Neuronal stem cell (in vitro differentiated cells): ENCODE data around the gene METTL25.
"Not testable (repeated sequence)": the region's sequence is repeated elsewhere in the genome, so short reads cannot be mapped to it uniquely, and the experiment has no call there.

Experiments
- DNase-seq: peaks from one replicate; pipeline ENCODE4 v3.0.0-alpha.2; 2013; ENCODE audit warnings: low spot score
- H2AFZ ChIP-seq: one replicate; pipeline ENCODE4 v1.6.1; 2013; ENCODE audit warnings: mild to moderate bottlenecking, low read length, inconsistent platforms
- H2AK5ac ChIP-seq: 2 replicates; pipeline ENCODE4 v1.6.1; 2013; ENCODE audit warnings: low read depth, mild to moderate bottlenecking, inconsistent platforms, low read length, moderate library complexity, mixed read lengths
- H2BK120ac ChIP-seq: 2 replicates; pipeline ENCODE4 v1.6.1; 2013; ENCODE audit warnings: low read depth, mild to moderate bottlenecking, inconsistent platforms, low read length, moderate library complexity, mixed read lengths
- H2BK12ac ChIP-seq: one replicate; pipeline ENCODE4 v1.6.1; 2013; ENCODE audit warnings: low read length, inconsistent platforms
- H2BK15ac ChIP-seq: 2 replicates; pipeline ENCODE4 v1.6.1; 2013; ENCODE audit warnings: mild to moderate bottlenecking, low read length, inconsistent platforms, mixed read lengths
- H2BK5ac ChIP-seq: one replicate; pipeline ENCODE4 v1.6.1; 2013; ENCODE audit warnings: inconsistent platforms, mild to moderate bottlenecking, low read length, moderate library complexity
- H3K14ac ChIP-seq: one replicate; pipeline ENCODE4 v1.6.1; 2013; ENCODE audit warnings: low read length, inconsistent platforms
- H3K18ac ChIP-seq: 2 replicates; pipeline ENCODE4 v1.6.1; 2013; ENCODE audit warnings: low read length, inconsistent platforms
- H3K23ac ChIP-seq: 2 replicates; pipeline ENCODE4 v1.6.1; 2013; ENCODE audit warnings: low read depth, mild to moderate bottlenecking, mixed read lengths, low read length, inconsistent platforms; ENCODE audit not compliant: poor library complexity
- H3K27ac ChIP-seq: replicated peaks from 3 replicates; pipeline ENCODE4 v1.5.1; 2013; ENCODE audit warnings: low read length, inconsistent platforms
- H3K27me3 ChIP-seq, 3 experiments: 2 replicates each; pipeline ENCODE4 v1.6.1; 2013; ENCODE audit warnings: low read length in 3 of 3, mild to moderate bottlenecking in 2 of 3, inconsistent platforms in 1 of 3, low read depth in 1 of 3, mixed read lengths in 1 of 3, moderate library complexity in 1 of 3; ENCODE audit not compliant: control insufficient read depth in 3 of 3, insufficient read depth in 3 of 3
- H3K36me3 ChIP-seq, 2 donors: replicated peaks in 1 of 2; 2 replicates each; pipeline ENCODE4 v1.6.1; 2013; ENCODE audit warnings: low read length in 2 of 2; ENCODE audit not compliant: control insufficient read depth in 2 of 2, insufficient read depth in 2 of 2
- H3K4ac ChIP-seq: 2 replicates; pipeline ENCODE4 v1.6.1; 2013; ENCODE audit warnings: inconsistent platforms, mild to moderate bottlenecking, low read length, moderate library complexity
- H3K4me1 ChIP-seq, 2 donors: 1 replicate in 1 of 2; 2 replicates in 1 of 2; pipeline ENCODE4 v1.6.1; 2013; ENCODE audit warnings: low read length in 2 of 2, low read depth in 1 of 2; ENCODE audit not compliant: control insufficient read depth in 2 of 2, insufficient read depth in 1 of 2
- H3K4me2 ChIP-seq: one replicate; pipeline ENCODE4 v1.6.1; 2013; ENCODE audit warnings: mild to moderate bottlenecking, low read length, inconsistent platforms; ENCODE audit not compliant: insufficient read depth, poor library complexity, severe bottlenecking
- H3K4me3 ChIP-seq, 2 donors: 2 replicates each; pipeline ENCODE4 v1.5.1; 2013; ENCODE audit warnings: low read length in 2 of 2, mild to moderate bottlenecking in 2 of 2, inconsistent platforms in 1 of 2, moderate library complexity in 1 of 2
- H3K79me1 ChIP-seq: one replicate; pipeline ENCODE4 v1.6.1; 2013; ENCODE audit warnings: low read depth, mild to moderate bottlenecking, inconsistent platforms, low read length, moderate library complexity
- H3K9ac ChIP-seq: one replicate; pipeline ENCODE4 v1.6.1; 2013; ENCODE audit warnings: mild to moderate bottlenecking, low read depth, low read length, inconsistent platforms; ENCODE audit not compliant: poor library complexity
- H3K9me3 ChIP-seq, 2 donors: replicated peaks in 1 of 2; 2 replicates each; pipeline versions ENCODE3 to v1.6.1; 2013; ENCODE audit warnings: low read length in 2 of 2, mild to moderate bottlenecking in 2 of 2, inconsistent platforms in 1 of 2, low read depth in 1 of 2, mixed read lengths in 1 of 2, moderate library complexity in 1 of 2; ENCODE audit not compliant: control insufficient read depth in 2 of 2, insufficient read depth in 1 of 2
- H4K8ac ChIP-seq: one replicate; pipeline ENCODE4 v1.6.1; 2013; ENCODE audit warnings: low read depth, mild to moderate bottlenecking, inconsistent platforms, low read length, moderate library complexity
- H4K91ac ChIP-seq: one replicate; pipeline ENCODE4 v1.6.1; 2013; ENCODE audit warnings: low read length, low read depth, mild to moderate bottlenecking, inconsistent platforms; ENCODE audit not compliant: poor library complexity
- WGBS, 2 donors: extraction: QIAGEN DNeasy Blood & Tissue Kit; methylation state at CpG; one replicate each; pipeline ENCODE4 v1.1.7; 2013; ENCODE audit warnings: missing lambda C conversion rate in 2 of 2, mixed read lengths in 1 of 2; ENCODE audit not compliant: insufficient read length in 2 of 2, insufficient replicate concordance in 1 of 2; ENCODE audit errors: extremely low coverage in 2 of 2; 5-methylcytosine and 5-hydroxymethylcytosine counted together

Gene METTL25

GRCh38 chr12:82359115-82359478, 768 bp downstream of the METTL25 start:
- H4K8ac ChIP-seq, result no peak overlapping the region
- no peak overlapping the region for H3K14ac ChIP-seq
- H3K79me1 ChIP-seq, result peaks cover 3% of the 10 kb centered on the region
- H3K4me2 ChIP-seq, result peak overlapping the region; percentile 35
- H3K4me1 ChIP-seq, result peaks cover 2% of the 10 kb centered on the region in 2 donors
- no peak overlapping the region for H2BK15ac ChIP-seq
- peak overlapping the region; percentile 69 to 77 for H3K4me3 ChIP-seq
- H3K9ac ChIP-seq, result no peak overlapping the region
- H3K36me3 ChIP-seq, result peaks cover 2 to 30% of the 10 kb centered on the region in 2 donors
- H3K27me3 ChIP-seq, result no peaks in the 10 kb centered on the region
- no peak overlapping the region for H2AK5ac ChIP-seq
- no peak overlapping the region for H3K27ac ChIP-seq
- H3K9me3 ChIP-seq, result no peaks in the 10 kb centered on the region
- no peak overlapping the region for H3K4ac ChIP-seq
- no peak overlapping the region for H2BK120ac ChIP-seq
- no peak overlapping the region for H3K18ac ChIP-seq
- no peak overlapping the region for H2BK12ac ChIP-seq
- peak overlapping the region; percentile 94 for H2AFZ ChIP-seq
- no peak for DNase-seq
- no peak overlapping the region for H2BK5ac ChIP-seq
- no CpG with 5 or more reads among the region's 4 CpGs for WGBS, 2 donors
- H4K91ac ChIP-seq, result no peak overlapping the region
- H3K23ac ChIP-seq, result no peak overlapping the region

DNA sequence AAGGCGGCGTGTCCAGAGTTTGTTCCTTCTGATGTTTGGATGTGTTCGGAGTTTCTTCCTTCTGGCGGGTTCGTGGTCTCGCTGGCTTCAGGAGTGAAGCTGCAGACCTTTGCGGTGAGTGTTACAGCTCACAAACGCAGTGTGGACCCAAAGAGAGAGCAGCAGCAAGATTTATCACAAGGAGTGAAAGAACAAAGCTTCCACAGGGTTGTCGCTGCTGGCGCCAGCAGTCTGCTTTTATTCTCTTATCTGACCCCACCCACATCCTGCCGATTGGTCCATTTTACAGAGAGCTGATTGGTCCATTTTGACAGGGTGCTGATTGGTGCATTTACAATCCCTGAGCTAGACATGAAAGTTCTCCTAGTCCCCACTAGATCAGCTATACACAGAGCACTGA, 2.5 kb downstream of the METTL25 start:
- not testable (repeated sequence) for DNase-seq, H2AK5ac ChIP-seq, H4K91ac ChIP-seq, H2BK120ac ChIP-seq, H2AFZ ChIP-seq, H3K23ac ChIP-seq, H2BK5ac ChIP-seq, H3K79me1 ChIP-seq, H3K27ac ChIP-seq, H4K8ac ChIP-seq, H3K9me3 ChIP-seq, H3K27me3 ChIP-seq, H3K9ac ChIP-seq, H2BK12ac ChIP-seq, H3K18ac ChIP-seq, H3K4me2 ChIP-seq, H3K4ac ChIP-seq, H3K4me1 ChIP-seq, H3K4me3 ChIP-seq, H3K14ac ChIP-seq, H2BK15ac ChIP-seq
- H3K36me3 ChIP-seq, result peaks cover 2 to 12% of the 10 kb centered on the region in 2 donors
- no CpG with 5 or more reads among the region's 11 CpGs for WGBS, 2 donors

DNA sequence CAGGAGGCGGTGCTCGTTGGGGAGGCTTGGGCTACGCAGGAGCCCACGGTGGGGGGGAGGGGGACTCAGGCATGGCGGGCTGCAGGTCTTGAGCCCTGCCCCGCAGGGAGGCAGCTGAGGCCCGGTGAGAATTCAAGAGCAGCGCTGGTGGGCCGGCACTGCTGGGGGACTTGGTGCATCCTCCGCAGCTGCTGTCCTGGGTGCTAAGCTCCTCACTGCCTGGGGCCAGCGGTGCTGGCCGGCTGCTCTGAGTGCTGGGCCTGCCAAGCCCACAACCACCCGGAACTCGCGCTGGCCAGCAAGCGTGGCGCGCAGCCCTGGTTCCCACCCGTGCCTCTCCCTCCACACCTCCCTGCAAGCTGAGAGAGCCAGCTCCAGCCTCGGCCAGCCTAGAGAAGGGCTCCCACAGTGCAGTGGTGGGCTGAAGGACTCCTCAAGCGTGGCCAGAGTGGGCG, 3.2 kb downstream of the METTL25 start:
- Histone ChIP-seq H3K14ac (peak overlapping the region; percentile 21), H3K4ac (no peak overlapping the region), H2BK5ac (no peak overlapping the region), H2AK5ac (no peak overlapping the region), H3K27ac (no peak overlapping the region), H3K36me3 (peaks cover 0 to 6% of the 10 kb centered on the region in 2 donors), H3K9ac (no peak overlapping the region), H2BK15ac (no peak overlapping the region), H3K27me3 (no peaks in the 10 kb centered on the region), H2BK120ac (no peak overlapping the region), H4K8ac (no peak overlapping the region), H3K23ac (no peak overlapping the region), H2BK12ac (no peak overlapping the region), H3K4me2 (no peak overlapping the region), H3K9me3 (no peaks in the 10 kb centered on the region), H3K18ac (no peak overlapping the region), H4K91ac (no peak overlapping the region), H3K4me1 (peaks cover 2% of the 10 kb centered on the region in 2 donors), H3K4me3 (no peak overlapping the region), H2AFZ (no peak overlapping the region), H3K79me1 (peaks cover 3% of the 10 kb centered on the region)
- DNase-seq, result no peak
- no CpG with 5 or more reads among the region's 22 CpGs for WGBS, 2 donors

DNA sequence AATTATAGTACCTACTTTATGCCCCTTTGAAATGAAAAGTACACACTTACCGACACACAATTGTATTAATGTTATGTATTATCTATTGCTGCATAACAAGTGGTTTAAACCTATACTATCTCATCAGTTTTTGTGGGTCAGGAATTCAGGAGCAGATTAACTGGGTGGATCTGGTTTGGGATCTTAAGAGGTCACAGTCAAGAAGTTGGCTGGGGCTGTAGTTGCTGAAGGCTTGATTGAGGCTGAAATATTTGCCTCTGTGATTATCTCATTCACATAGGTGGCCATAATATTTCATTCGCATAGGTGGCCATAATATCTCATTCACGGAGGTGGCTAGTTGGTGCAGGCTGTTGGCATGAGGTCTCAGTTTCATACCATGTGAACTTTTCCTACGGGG, 5.7 kb downstream of the METTL25 start:
- Histone ChIP-seq H2BK5ac (no peak overlapping the region), H3K4me3 (no peak overlapping the region), H3K23ac (no peak overlapping the region), H3K18ac (no peak overlapping the region), H3K36me3 (no peaks in the 10 kb centered on the region), H2BK12ac (no peak overlapping the region), H3K14ac (no peak overlapping the region), H2AFZ (no peak overlapping the region), H3K4me1 (peaks cover 0 to 2% of the 10 kb centered on the region in 2 donors), H3K79me1 (peaks cover 3% of the 10 kb centered on the region), H3K4me2 (no peak overlapping the region), H3K9me3 (no peaks in the 10 kb centered on the region), H2BK15ac (no peak overlapping the region), H3K9ac (no peak overlapping the region), H3K27ac (no peak overlapping the region), H3K4ac (no peak overlapping the region), H2BK120ac (no peak overlapping the region), H4K91ac (no peak overlapping the region), H3K27me3 (no peaks in the 10 kb centered on the region), H2AK5ac (no peak overlapping the region), H4K8ac (no peak overlapping the region)
- no peak for DNase-seq
- WGBS, 2 donors, result no CpG with 5 or more reads among the region's 4 CpGs
